Fibroblast of lung (primary cell): Measurements from ENCODE around the gene COL1A1.

Source experiments
- CTCF ChIP-seq, 2 donors: IDR thresholded peaks in 1 of 2; conservative IDR thresholded peaks in 1 of 2; 1 replicate in 1 of 2; 2 replicates in 1 of 2; pipeline ENCODE4 v1.5.1; 2011 to 2012; ENCODE audit warnings: low read length in 2 of 2, control low read depth in 1 of 2, inconsistent platforms in 1 of 2, low read depth in 1 of 2, mild to moderate bottlenecking in 1 of 2
- EZH2 ChIP-seq: IDR thresholded peaks from 2 replicates; pipeline ENCODE4 v1.5.1; 2012; ENCODE audit warnings: low read length, control low read depth, mild to moderate bottlenecking; ENCODE audit errors: missing control alignments

GRCh38 chr17:50201276-50201854, at the start of gene COL1A1:
- TF ChIP-seq CTCF (conservative IDR thresholded peaks at IDR 0.05 in 1 of 2, IDR thresholded peaks at IDR 0.05 in 1 of 2; ENCODE audit: low read depth in 1 of 2, low read length in 2 of 2) = no peak
- TF ChIP-seq EZH2 = no peak
